Measurements from ENCODE around the gene IGF1. TPM values are rescaled to one million over a fixed set of nuclear protein-coding genes. Genes with fewer than 3 reads are reported as not detected.

IGF1 gene
- total RNA-seq, 1 experiment from 2014 or later, result 0.42 TPM

DNA sequence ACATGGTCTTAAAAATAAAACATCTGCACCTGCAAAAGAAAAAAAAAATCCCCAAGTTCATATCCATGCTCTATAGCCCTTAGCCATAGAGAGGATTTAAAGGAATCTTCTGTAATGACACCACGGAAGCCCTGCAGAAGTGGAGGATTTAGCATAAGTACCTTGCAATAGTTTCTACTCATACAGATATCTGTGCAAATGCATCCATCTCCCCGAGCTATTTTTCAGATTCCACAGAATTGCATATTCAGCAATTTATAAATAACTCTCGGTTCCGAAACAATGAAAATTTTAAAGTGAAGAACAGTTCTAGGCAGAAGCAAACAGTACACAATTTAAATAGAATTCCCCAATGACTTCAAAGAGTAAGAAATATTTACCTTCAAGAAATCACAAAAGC lies 424 bp downstream of the IGF1 start:
- no peak overlapping the region for H2AFZ ChIP-seq (ENCODE audit: low read depth, low read length, poor library complexity, severe bottlenecking)
- POLR2A ChIA-PET, result no interaction called here
- RAD21 ChIA-PET (ENCODE audit: low non-redundant PET in 1 of 2, low total read pairs in 2 of 2, uncharacterized antibody in 2 of 2, unreplicated experiment in 2 of 2), result no interaction called here
- H3K9me2 ChIP-seq (ENCODE audit: insufficient read depth), result no peaks in the 10 kb centered on the region
- no peaks in the 10 kb centered on the region for H3K9me3 ChIP-seq (ENCODE audit: control insufficient read depth in 1 of 2, insufficient read depth in 1 of 2, low read depth in 1 of 2, low read length in 2 of 2)
- H3K9ac ChIP-seq (ENCODE audit: low read length), result no peak overlapping the region
- H3K27me3 ChIP-seq (ENCODE audit: insufficient read depth, low read length), result 0 out of 2 replicates have a peak, but pooled peaks cover 8% of the 10 kb centered on the region
- no TSS peak for BruUV-seq (replicated peaks)
- no peak overlapping the region for H3K4me2 ChIP-seq (ENCODE audit: low read length)
- H3K27ac ChIP-seq (ENCODE audit: low read depth, low read length), result no peak overlapping the region
- DNase-seq (ENCODE audit: low read depth, low spot score), result no peak
- no peak overlapping the region for H3K4me3 ChIP-seq (replicated peaks in 1 of 2; ENCODE audit: low read depth in 1 of 2, low read length in 2 of 2)
- CTCF ChIA-PET, result no interaction called here
- no peaks in the 10 kb centered on the region for H3K79me2 ChIP-seq (ENCODE audit: insufficient read depth, low read length)
- ATAC-seq, result no peak
- no peaks in the 10 kb centered on the region for H3K36me3 ChIP-seq (ENCODE audit: control insufficient read depth in 1 of 2, insufficient read depth in 2 of 2, low read length in 2 of 2)
- no peaks in the 10 kb centered on the region; a peak in 1 of 4 replicates for H3K4me1 ChIP-seq (ENCODE audit: control insufficient read depth in 1 of 2, insufficient read depth in 2 of 2, low read length in 2 of 2)
- TF ChIP-seq EGR1 (IDR thresholded peaks at IDR 0.05; ENCODE audit: low read depth) (no peak), SP1 (IDR thresholded peaks at IDR 0.05; ENCODE audit: low read depth) (no peak)
- no peaks in the 10 kb centered on the region for H4K20me1 ChIP-seq (ENCODE audit: insufficient read depth)
- intact Hi-C loops (cut with micrococcal nuclease), result loop anchor here (5.0 to 10.0 kb wide), 3 partner anchors 178 to 705 kb away; no protein-coding TSS in a partner anchor

DNA sequence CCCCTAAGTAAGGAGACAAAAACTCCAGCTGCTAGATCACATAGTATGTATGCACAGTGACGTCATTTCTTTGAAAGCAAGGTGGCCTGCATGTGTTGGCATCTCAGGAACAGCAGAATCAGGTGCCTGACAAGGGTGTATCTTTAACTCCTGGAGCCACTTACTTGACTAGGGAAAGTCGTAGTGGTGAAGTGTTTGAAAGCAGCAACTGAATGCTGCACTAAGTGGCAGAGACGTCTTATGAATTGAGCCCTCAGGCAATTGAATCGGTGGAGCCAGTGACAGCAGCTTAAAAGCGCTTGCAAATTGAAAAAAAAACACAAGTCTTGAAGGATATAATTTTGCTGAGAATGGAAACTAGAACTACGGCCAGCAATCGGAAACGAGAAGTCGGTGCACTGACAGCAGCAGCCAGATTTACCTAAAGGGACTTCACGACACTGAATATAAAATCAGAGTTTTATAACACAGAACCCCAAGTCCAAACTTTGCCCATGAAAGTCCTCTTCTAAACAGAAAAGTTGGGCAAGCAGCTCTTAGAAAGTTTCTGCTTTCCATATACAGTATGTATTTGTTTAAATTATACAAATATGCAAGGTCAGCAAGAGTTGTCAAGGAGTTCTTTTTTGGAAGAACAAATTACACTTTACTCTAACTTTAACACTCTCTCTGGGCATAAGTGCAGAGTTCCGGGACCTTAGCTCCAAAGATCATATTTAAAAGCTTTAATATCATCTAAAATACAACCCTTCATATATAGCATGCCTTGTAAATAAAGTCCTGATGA lies 1.1 kb downstream of the IGF1 start:
- no peak overlapping the region for H3K4me3 ChIP-seq (replicated peaks in 1 of 2; ENCODE audit: low read depth in 1 of 2, low read length in 2 of 2)
- no peaks in the 10 kb centered on the region for H3K9me3 ChIP-seq (ENCODE audit: control insufficient read depth in 1 of 2, insufficient read depth in 1 of 2, low read depth in 1 of 2, low read length in 2 of 2)
- H4K20me1 ChIP-seq (ENCODE audit: insufficient read depth), result no peaks in the 10 kb centered on the region
- ChIA-PET CTCF (interaction anchor here (1.0 kb wide), 1 partner anchor 384 kb away, joined by 3 read pairs; no protein-coding TSS in a partner anchor), RAD21 (ENCODE audit: low non-redundant PET in 1 of 2, low total read pairs in 2 of 2, uncharacterized antibody in 2 of 2, unreplicated experiment in 2 of 2) (no interaction called here), POLR2A (no interaction called here)
- H3K27me3 ChIP-seq (ENCODE audit: insufficient read depth, low read length), result 0 out of 2 replicates have a peak, but pooled peaks cover 8% of the 10 kb centered on the region
- H3K4me1 ChIP-seq (ENCODE audit: control insufficient read depth in 1 of 2, insufficient read depth in 2 of 2, low read length in 2 of 2), result peaks cover 0 to 4% of the 10 kb centered on the region in 2 experiments; a peak in 2 of 4 replicates
- H3K36me3 ChIP-seq (ENCODE audit: control insufficient read depth in 1 of 2, insufficient read depth in 2 of 2, low read length in 2 of 2), result no peaks in the 10 kb centered on the region
- no peaks in the 10 kb centered on the region for H3K9me2 ChIP-seq (ENCODE audit: insufficient read depth)
- intact Hi-C loops (cut with micrococcal nuclease), result no loop called here
- no TSS peak for BruUV-seq (replicated peaks)
- H3K79me2 ChIP-seq (ENCODE audit: insufficient read depth, low read length), result no peaks in the 10 kb centered on the region
- H3K4me2 ChIP-seq (ENCODE audit: low read length), result no peak overlapping the region
- no peak overlapping the region for H3K9ac ChIP-seq (ENCODE audit: low read length)
- no peak overlapping the region for H3K27ac ChIP-seq (ENCODE audit: low read depth, low read length)
- ATAC-seq (no peak), DNase-seq (ENCODE audit: low read depth, low spot score) (no peak)
- no peak overlapping the region for H2AFZ ChIP-seq (ENCODE audit: low read depth, low read length, poor library complexity, severe bottlenecking)
- TF ChIP-seq EZH2 (IDR thresholded peaks at IDR 0.05) (no peak), POLR2A (IDR thresholded peaks at IDR 0.05; ENCODE audit: borderline replicate concordance, extremely low read depth, insufficient read depth, insufficient read length) (no peak), JUND (IDR thresholded peaks at IDR 0.05) (no peak), SP1 (IDR thresholded peaks at IDR 0.05; ENCODE audit: low read depth) (no peak), CBX3 (IDR thresholded peaks at IDR 0.05; ENCODE audit: low read depth) (no peak), POLR2AphosphoS5 (IDR thresholded peaks at IDR 0.05; ENCODE audit: low read depth, low read length) (no peak), YY1 (IDR thresholded peaks at IDR 0.05; ENCODE audit: extremely low read depth, insufficient replicate concordance, low read depth, low read length) (no peak)
- TF ChIP-seq, protein P1, sequence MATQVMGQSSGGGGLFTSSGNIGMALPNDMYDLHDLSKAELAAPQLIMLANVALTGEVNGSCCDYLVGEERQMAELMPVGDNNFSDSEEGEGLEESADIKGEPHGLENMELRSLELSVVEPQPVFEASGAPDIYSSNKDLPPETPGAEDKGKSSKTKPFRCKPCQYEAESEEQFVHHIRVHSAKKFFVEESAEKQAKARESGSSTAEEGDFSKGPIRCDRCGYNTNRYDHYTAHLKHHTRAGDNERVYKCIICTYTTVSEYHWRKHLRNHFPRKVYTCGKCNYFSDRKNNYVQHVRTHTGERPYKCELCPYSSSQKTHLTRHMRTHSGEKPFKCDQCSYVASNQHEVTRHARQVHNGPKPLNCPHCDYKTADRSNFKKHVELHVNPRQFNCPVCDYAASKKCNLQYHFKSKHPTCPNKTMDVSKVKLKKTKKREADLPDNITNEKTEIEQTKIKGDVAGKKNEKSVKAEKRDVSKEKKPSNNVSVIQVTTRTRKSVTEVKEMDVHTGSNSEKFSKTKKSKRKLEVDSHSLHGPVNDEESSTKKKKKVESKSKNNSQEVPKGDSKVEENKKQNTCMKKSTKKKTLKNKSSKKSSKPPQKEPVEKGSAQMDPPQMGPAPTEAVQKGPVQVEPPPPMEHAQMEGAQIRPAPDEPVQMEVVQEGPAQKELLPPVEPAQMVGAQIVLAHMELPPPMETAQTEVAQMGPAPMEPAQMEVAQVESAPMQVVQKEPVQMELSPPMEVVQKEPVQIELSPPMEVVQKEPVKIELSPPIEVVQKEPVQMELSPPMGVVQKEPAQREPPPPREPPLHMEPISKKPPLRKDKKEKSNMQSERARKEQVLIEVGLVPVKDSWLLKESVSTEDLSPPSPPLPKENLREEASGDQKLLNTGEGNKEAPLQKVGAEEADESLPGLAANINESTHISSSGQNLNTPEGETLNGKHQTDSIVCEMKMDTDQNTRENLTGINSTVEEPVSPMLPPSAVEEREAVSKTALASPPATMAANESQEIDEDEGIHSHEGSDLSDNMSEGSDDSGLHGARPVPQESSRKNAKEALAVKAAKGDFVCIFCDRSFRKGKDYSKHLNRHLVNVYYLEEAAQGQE (IDR thresholded peaks at IDR 0.05; ENCODE audit: low read depth), result no peak
- TF ChIP-seq, protein P2, sequence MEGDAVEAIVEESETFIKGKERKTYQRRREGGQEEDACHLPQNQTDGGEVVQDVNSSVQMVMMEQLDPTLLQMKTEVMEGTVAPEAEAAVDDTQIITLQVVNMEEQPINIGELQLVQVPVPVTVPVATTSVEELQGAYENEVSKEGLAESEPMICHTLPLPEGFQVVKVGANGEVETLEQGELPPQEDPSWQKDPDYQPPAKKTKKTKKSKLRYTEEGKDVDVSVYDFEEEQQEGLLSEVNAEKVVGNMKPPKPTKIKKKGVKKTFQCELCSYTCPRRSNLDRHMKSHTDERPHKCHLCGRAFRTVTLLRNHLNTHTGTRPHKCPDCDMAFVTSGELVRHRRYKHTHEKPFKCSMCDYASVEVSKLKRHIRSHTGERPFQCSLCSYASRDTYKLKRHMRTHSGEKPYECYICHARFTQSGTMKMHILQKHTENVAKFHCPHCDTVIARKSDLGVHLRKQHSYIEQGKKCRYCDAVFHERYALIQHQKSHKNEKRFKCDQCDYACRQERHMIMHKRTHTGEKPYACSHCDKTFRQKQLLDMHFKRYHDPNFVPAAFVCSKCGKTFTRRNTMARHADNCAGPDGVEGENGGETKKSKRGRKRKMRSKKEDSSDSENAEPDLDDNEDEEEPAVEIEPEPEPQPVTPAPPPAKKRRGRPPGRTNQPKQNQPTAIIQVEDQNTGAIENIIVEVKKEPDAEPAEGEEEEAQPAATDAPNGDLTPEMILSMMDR (IDR thresholded peaks at IDR 0.05 in 2 of 3, conservative IDR thresholded peaks at IDR 0.05 in 1 of 3; ENCODE audit: borderline replicate concordance in 1 of 3, insufficient read depth in 1 of 3, low read depth in 2 of 3, low read length in 2 of 3), result no peak
- TF ChIP-seq, protein P3, sequence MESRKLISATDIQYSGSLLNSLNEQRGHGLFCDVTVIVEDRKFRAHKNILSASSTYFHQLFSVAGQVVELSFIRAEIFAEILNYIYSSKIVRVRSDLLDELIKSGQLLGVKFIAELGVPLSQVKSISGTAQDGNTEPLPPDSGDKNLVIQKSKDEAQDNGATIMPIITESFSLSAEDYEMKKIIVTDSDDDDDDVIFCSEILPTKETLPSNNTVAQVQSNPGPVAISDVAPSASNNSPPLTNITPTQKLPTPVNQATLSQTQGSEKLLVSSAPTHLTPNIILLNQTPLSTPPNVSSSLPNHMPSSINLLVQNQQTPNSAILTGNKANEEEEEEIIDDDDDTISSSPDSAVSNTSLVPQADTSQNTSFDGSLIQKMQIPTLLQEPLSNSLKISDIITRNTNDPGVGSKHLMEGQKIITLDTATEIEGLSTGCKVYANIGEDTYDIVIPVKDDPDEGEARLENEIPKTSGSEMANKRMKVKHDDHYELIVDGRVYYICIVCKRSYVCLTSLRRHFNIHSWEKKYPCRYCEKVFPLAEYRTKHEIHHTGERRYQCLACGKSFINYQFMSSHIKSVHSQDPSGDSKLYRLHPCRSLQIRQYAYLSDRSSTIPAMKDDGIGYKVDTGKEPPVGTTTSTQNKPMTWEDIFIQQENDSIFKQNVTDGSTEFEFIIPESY (IDR thresholded peaks at IDR 0.05; ENCODE audit: extremely low read depth, insufficient replicate concordance, low read length), result no peak
